HG02610 (cell line): ENCODE data around the gene MCOLN2.
"Not testable (repeated sequence)": the region's sequence is repeated elsewhere in the genome, so short reads cannot be mapped to it uniquely, and the experiment has no call there.

Source experiments
- ATAC-seq: cut with Tn5 transposase; IDR thresholded peaks from one replicate; pipeline ENCODE4 v1.9.1; 2021; ENCODE audit warnings: mild to moderate bottlenecking, moderate library complexity; ENCODE audit not compliant: unreplicated experiment

MCOLN2 gene

DNA sequence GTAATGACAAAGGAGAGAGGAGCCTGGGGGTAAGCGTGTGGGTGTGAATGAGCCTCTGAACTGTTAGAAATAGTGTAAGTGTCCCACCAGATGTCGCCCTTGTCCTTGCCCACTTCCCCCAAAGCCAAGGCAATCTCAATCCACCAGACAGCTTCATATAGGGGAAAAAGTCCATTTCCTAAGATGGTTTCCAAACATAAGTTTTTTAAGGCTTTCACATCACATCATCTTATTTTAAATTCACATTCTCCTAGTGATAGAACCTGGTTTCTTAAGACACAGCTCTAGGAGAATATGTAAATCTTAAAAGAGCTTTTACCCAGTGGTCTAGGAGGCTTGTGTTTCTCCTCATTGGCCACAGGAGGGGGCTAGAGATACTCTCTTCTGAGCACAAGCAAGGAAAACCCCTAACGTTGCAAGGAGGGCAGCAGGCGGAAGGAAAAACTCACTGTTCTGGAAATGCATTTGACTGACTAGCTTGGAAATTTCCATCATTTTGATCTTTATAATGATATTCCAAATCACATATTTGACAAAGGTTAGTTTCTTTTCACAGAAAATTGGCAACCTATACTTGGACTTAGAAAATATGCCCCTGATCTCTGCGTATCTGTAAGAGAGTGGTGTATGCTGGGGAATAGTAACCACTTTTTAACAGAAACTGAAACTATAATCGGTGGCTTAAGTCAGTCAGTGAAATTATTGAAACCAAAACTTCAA, 52.0 kb downstream of the MCOLN2 start:
- ATAC-seq: peak; percentile 85

DNA sequence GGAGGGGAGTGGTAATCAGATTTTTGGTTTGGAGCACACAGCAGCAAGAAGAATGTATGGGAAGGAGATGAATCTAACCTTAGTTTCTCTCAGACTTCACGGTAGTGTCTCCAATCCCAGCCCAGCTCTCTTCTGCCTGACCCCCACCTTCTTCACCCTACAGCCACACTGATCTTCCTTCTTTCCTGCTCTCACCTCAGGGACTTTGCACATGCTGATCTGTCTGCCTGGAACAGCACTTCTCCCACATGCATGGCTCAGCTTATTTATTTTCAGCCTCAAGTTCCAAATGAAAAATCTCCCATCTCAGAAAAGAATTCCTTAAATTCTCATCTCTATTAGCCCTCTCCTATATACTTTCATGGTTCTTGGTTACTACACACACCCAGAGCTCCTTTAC, 55.1 kb downstream of the MCOLN2 start:
- ATAC-seq: no peak

DNA sequence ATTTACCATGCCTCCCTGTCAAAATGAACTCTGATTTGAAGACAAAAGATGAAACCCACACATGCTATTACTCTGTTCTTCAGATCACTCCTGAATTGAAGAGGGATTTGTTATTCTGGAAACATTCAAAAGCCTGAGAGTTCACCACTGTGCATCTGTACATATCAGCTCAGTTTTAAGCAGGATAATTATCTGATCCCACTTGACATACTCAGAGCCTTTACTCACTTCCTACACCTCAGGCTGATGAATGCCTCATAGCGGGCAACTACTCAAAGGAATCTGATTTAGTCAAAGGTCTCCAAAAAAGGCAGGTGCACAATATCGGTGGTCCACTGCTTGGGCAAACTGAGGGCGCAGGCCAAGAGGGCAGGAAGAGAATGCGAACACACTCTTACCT, 56.4 kb downstream of the MCOLN2 start:
- no peak for ATAC-seq

DNA sequence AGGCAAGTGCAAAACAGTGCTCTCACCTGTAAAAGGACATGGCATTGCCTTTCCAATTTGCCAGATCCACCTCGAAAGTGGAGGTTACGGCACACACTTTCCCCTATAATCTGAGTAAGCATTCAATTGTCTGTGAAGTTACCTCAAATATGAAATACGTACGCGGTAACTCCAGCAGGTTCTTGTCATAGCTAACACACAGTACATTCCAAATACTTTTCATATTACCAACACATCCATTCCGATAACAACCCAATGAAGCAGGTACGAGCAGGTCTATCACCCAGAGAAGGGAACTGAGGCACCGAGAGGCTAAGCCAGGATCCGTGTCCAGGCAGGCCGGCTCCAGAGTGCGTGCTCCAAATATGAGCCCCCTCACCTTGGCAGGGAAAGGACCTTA, 57.2 kb downstream of the MCOLN2 start:
- ATAC-seq: no peak

DNA sequence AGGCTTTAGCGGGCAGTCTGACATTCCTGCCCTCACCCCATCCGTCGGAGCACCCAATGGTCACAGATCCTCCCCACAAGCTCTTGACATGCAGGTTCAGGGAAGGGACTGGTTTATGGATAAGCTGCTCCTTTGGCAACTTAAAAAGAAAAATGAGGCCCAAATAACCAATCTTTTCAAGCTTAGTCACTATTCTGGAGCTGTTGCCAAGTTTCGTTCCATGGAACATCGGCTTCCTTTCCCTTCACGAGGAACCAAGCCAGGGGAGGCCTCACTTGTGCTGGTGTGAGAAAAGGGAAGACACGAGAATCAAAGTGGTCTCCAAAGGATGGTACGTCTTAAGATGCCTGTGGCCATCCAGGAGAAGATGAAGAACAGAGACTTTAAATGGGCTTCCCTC, 57.8 kb downstream of the MCOLN2 start:
- ATAC-seq: no peak

DNA sequence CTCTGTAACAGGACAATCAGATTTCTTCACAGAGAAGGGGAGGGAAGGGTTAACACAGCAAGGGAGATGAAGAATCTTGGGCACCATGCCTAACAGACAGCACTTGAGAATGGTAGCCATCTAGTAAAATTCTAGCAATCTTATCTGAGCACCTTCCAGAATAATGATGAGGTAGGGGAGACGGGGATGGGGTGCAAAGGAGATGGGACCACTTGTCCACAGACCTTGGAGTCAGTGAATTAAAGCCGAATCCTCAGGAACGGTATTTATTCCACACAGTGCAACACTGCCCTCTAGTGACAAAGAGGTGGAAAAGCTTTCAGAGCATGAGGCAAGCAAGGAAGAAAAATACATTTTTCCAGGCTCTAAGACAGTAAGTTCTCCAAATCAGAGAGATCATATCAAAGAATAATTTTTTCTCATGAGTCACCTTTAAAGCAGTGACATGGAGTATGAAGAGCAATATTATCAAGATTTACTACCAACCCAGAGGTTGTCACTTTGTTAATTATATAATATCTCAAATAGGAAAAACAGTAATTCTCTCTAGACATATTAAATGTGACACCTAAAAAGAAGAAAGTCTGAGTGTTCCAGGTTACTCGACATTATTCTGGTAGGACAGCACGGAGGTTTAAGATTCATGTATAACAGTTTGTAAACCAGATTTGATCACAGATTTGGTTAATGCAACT, 60.6 kb downstream of the MCOLN2 start:
- ATAC-seq: no peak

DNA sequence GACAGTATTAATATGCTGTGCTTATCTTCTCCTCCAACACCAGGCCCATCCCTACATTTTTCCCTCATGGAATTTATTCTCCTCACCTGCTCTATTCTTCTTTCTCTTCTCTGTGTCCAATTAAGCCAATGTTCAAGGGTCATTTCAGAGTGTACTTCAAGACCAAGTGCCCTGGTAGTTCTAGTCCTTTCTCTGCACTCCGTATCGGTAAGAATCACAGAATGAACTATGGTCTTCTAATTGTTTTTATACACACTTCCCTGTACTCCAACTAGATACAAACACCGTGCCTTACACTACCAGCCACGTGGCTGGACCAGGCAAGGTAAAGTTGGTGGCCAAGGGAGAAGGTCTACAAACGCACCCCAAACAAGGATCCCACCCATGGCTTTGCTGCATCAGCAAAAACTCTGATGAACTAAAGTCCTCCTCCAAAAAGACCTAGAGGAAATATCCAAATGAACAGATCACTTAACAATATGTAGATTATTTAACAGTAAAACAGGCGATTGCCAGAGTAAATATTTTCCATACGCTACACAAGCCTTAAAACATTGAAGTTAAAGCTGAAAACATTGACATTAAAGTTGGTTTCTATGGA, 63.8 kb downstream of the MCOLN2 start:
- ATAC-seq: no peak

DNA sequence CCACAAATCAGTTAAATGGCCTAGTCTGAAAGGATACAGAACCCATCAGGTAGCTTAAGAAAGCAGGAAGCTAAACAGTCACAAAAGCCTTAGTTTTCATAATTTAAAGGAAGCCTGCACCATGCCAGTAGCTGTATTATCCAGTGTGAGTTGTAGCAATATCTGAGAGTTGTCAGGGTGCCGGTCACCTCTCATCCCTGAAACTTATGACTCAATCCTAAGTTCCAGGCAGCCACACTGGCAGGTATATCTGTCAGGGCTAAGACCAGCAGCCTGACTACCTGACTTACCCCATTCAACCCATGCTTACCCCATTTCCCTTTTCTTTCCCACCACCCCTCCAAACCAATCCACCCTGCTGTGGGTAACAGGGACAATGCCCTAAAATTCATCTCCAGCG, 66.1 kb downstream of the MCOLN2 start:
- ATAC-seq: no peak

DNA sequence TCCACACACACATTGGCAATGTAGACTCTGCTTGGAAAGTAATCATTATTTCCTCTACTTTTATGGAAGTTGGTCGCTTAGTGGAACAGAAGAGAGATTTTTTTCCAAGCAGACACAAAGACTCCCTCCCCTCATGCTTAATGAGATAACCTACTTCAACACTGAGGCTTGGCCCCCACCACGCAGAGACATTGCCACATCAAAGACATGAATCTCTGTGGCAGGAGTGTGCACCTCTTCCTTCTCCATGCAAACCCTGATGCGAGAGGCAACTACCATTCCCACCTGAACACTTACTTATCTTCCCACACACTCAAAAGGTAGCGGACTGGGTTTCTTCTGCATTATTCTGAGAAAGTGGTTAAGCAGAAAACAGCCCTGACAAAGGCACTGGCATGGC, 66.6 kb downstream of the MCOLN2 start:
- ATAC-seq: no peak

DNA sequence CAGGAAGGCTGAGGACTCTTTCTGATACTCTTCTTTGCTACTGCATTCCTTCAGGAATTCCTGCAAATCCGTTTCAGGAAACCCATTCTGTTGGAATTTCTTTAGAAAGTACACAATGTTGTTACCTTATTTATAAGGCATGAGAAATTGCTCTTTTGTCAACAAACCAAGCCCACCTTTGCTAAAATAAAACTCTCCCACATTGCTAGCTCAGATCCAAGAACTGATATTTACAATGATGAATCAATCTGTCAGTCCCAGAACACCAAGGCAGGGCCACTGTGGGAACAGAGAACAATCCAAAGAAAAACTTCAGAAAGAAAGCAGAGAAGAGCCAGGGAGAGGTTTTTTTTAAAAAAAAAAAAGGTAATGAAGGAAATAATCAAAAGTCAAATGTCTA, 67.3 kb downstream of the MCOLN2 start:
- ATAC-seq: no peak

DNA sequence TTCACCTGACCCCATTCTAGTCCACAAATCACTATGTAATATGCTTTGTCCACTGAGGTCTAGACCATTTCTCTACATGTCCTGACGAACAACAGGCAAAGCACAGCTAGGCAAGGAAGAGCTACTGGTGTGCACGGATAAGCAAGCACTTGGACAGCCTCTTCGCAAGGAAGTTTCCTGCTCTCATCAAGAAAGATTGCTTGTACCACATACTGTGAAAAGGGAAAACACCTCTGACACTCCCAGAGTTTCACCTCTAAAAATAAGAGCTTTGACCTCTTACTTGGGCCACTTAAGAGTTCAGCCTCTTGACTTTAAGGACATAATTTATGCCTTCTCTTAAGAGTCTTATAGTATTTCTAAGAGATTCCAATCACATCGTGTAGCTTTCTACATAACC, 67.9 kb downstream of the MCOLN2 start:
- no peak for ATAC-seq

DNA sequence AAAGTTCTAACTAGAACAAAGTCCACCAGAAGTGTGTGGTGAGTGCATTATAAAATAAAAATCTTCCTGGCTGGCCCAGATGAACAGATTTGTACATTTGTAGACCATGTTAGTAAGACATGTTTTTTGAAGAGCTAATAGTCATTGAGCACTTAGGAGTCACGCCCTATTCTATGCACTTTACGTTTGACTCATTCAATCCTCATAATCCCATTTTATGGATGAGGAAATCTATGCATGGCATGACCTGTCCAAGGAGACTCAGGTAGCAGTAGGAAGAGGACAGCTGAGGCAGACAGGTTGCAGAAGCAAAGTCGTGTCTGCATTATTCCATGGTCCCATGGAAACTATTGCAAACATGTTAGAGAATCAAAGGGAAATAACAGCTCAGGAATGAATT, 73.6 kb downstream of the MCOLN2 start:
- no peak for ATAC-seq

DNA sequence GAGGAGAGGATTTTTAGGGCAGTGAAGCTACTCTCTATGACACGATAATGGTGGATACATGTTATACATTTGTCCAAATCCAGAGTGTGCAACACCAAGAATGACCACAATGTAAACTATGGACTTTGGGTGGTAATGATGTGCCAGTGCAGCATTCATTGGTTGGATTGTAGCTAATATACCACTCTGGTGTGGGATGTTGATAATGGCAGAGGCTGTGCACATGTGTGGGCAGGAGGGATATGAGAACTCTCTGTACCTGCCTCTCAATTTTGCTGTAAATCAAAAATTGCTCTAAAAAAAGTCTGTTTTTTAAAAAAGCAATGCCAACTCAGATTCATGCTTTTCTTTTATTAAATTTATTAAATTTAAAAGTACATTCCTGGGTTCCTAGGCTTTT, 76.8 kb downstream of the MCOLN2 start:
- no peak for ATAC-seq

DNA sequence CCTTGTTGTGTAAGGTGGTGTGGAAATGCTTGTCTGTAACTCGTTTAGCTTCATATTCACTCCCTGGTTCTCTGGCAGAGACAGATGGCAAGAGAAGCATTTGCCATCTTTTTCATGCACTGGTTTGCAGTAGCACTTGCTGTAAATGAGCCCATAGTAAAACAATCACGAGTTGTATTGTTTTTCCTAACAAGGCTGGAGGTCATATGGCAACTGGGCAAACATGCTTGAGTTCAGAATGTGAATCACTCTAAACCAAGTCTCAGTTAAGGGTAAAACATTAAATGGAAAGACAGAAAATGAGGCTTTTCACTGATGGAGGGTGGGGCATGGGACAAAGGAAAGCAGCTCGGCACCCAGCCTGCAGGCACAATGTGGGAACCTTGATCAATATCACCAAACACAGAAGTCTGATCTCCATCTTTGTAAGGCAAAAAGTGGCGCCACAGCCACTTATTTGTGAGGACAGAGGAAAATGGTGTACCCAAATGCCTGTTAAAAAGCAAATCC, 77.4 kb downstream of the MCOLN2 start:
- ATAC-seq: no peak

DNA sequence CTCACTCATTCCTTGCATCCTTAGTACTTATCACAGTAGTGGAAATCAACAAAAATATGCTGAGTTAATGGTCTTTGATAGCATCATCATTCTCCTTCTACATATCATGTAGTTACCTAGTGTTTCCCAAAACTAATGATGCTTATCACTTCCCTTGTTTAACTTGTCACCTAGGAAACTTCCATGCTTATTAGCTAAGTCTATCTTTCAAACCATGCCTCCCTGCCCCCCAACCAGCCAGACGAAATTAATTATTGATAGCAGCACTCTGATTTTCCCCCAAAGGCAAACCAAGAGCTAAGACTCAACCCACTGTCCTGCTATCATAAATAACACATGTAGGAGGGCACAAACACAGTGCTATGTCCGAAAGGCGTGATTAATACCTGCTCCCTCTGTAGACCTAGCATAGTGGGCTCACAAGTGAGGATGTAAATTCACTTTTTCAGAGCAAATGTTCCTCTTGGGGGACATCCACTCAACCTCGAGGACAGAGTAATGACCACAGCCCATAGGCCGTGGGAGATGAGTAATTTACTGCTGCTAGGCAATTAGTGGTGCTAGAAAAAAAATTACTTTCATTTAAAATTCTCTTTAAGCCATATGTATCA, 78.1 kb downstream of the MCOLN2 start:
- ATAC-seq: no peak

DNA sequence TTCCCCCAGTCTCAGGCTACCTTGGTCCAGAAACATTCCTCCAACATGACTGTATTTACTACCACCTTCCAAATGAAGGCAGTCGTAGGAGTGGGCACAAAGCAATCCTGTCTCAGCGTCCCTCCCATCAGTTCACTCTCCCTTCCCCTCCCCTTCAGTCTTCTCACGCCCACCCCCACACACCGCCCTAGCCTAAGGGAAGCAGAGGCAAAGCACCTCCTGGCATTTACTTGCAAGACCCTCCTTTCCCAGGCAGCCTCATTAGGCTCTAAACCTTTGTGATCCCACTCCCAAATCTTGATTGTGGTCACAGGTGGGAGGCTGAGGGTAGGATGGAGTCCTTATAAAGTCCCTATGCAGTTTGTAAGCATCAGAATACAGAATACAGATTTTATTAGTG, 80.0 kb downstream of the MCOLN2 start:
- no peak for ATAC-seq

DNA sequence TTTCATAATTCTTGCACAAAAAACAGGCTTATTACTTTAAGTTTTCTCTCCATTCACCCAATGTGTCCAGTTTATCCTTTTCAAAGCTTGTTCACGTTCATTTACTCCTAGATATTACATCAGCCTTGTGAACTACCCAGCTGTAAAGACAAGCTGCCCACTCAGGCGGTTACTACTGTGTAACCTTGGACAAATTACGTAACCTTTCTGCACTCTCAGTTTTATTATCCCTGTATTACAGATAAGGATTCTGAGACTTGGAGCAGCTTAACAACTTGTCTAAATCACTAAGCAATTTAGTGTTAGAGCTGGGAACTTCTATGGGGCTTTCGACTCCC, 83.4 kb downstream of the MCOLN2 start:
- no peak for ATAC-seq

DNA sequence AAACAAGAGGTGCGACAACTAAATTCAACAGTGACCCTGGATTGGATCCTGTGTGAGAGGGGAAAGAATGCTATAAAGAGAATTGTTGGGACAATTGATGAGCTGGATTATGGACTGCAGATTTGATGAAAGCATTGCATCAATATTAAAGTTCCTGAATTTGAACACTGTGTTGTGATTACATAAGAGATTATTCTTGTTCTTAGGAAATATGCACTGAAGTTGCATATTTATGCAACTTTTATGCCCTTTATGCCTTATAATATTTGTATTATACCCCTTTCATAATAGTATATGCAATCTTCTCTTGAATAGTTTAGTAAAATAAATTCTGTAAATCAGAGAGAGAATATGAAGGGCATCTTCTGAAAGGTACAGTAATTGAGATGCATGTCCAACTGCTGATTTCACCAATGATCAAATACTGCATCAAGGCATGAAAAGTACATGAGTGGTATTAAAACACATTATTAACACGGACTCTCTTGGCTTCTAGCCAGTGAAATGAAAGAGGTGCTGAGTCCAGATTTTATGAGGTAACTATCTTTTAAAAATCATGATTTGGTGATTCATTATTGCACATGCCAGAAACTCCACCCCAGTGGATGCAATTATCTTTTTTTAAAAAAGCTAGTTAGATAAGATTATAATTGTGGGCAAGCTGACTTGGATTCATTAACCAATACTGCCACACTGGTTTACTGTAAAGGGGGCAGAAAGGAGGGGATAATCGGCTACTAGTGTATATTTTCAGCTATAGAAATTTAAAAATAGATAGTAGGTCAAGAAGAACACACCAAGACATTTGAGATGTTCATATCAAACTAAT, 84.0 kb downstream of the MCOLN2 start:
- no peak for ATAC-seq

DNA sequence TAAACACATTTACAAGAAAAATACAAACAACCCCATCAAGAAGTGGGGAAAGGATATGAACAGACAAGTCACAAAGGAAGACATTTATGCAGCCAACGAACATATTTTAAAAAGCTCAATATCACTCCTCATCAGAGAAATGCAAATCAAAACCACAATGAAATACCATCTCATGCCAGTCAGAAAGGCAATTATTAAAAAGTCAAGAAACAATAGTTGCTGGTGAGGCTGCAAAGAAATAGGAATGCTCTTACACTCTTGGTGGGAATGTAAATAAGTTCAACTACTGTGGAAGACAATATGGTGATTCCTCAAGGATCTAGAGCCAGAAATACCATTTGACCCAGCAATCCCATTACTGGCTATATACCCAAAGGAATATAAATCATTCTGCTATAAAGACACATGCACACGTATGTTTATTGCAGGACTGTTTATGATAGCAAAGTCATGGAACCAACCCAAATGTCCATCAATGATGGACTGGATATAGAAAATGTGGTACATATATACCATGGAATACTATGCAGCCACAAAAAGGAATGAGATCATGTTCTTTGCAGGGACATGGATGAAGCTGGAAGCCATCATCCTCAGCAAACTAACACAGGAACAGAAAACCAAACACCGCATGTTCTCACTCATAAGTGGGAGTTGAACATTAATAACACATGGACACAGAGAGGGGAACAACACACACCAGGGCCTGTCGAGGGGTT, 88.0 kb downstream of the MCOLN2 start:
- ATAC-seq: not testable (repeated sequence)

DNA sequence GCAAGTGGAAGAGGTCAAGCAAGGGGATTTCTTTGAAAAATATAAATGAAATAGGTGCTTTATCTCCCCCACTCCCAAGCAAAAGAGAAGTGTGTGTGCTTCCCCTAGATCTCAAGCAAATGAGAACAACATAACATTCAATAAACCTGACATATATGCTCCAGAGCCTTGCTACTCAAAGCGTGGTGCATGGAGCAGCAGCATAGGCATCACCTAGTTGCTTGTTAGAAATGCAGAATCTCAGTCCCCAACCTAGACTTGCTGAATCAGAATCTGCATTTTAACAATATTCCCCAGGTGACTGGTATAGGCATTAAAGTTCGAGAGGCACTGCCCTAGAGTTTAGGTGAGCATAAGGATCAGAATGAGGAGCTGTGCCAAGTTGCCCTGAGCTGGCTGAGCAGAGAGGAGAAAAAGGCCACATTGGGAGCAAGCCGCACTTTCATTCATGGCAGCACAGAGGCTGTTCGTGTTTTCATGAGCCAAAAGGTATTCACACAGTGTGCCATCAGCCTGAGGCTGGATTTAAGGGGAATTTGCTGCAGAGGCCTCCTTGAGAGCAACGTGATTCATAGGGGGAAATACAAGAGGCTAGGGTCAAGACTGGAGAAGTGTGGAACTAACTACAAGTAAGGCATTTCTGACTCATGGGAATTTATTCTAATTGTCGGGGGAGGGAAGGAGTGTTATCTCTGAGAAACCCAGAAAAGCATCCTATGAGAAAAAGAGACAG, 89.7 kb downstream of the MCOLN2 start:
- no peak for ATAC-seq
